Loucy (cell line): ENCODE measurements around the gene BRSK2.

ENCODE experiments used
- CTCF ChIP-seq: fragments of 200-600 bp; sonication (generic); conservative IDR thresholded peaks from 2 replicates; pipeline ENCODE4 v1.5.1; 2014; ENCODE audit warnings: mild to moderate bottlenecking, antibody characterized with exemption, low read length
- EZH2phosphoT487 ChIP-seq: fragments of 200-600 bp; IDR thresholded peaks from 2 replicates; pipeline ENCODE4 v1.6.1; 2018; ENCODE audit warnings: antibody characterized with exemption, mild to moderate bottlenecking, moderate library complexity, borderline replicate concordance

DNA sequence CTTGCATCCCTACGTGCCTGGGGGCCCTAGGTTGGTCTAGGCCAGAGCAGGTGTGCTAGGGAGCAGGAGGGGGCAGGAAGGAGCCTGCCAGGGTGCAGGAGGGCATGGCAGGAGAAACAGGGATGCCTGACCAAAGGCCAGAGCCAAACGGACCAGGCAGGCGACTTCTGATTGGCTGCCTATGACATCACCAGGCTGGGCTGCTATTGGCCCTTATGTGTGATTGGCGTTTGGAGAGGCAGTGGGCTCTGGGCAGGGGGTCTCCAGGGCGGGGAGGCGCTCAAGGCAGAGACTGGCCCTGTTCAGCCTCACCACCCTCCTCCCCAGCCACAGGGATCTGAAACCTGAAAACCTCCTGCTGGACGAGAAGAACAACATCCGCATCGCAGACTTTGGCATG, 52.4 kb downstream of the BRSK2 start:
- no peak for TF ChIP-seq CTCF
- TF ChIP-seq EZH2phosphoT487 = no peak
